Breast epithelium (tissue), 4 donors: ENCODE measurements around the gene IFT80. TPM values are rescaled to one million over a fixed set of nuclear protein-coding genes. Genes with fewer than 3 reads are reported as not detected.

Experiments
- DNase-seq, 2 donors: peaks; one replicate each; pipeline ENCODE4 v3.0.0-alpha.2; 2019; ENCODE audit warnings: low spot score in 2 of 2
- H3K27ac ChIP-seq, 2 donors: fragments of 200-600 bp; sonication (generic) in 1 of 2; one replicate each; pipeline ENCODE4 v1.5.1; 2016 to 2019; ENCODE audit warnings: mild to moderate bottlenecking in 1 of 2
- H3K27me3 ChIP-seq, 2 donors: fragments of 200-600 bp; sonication (generic) in 1 of 2; one replicate each; pipeline versions ENCODE4 v1.5.1 to v1.6.0; 2017 to 2019; ENCODE audit warnings: control low read depth in 1 of 2, mild to moderate bottlenecking in 1 of 2
- H3K36me3 ChIP-seq: fragments of 200-600 bp; one replicate; pipeline ENCODE4 v1.5.1; 2019
- H3K4me1 ChIP-seq, 2 donors: fragments of 200-600 bp; sonication (generic); one replicate each; pipeline ENCODE4 v1.5.1; 2016 to 2019; ENCODE audit warnings: control low read depth in 1 of 2
- H3K4me3 ChIP-seq, 3 donors: fragments of 200-600 bp; sonication (generic); 1 replicate in 2 of 3; 2 replicates in 1 of 3; pipeline ENCODE4 v1.5.1; 2016 to 2019; ENCODE audit warnings: mild to moderate bottlenecking in 3 of 3, moderate library complexity in 2 of 3
- H3K9me3 ChIP-seq, 2 donors: fragments of 200-600 bp; sonication (generic) in 1 of 2; one replicate each; pipeline ENCODE4 v1.5.1; 2016 to 2019; ENCODE audit warnings: control low read depth in 1 of 2
- CTCF ChIP-seq, 3 donors: fragments of 450-650 bp; IDR thresholded peaks; one replicate each; pipeline ENCODE4 v1.5.1; 2016 to 2017; ENCODE audit warnings: antibody characterized with exemption in 3 of 3, mild to moderate bottlenecking in 3 of 3, moderate library complexity in 3 of 3
- POLR2A ChIP-seq: fragments of 450-650 bp; IDR thresholded peaks from one replicate; pipeline ENCODE4 v1.6.1; 2016; ENCODE audit warnings: antibody characterized with exemption, mild to moderate bottlenecking, moderate library complexity
- POLR2AphosphoS5 ChIP-seq, 3 donors: sonication (generic); formaldehyde crosslinking; IDR thresholded peaks; one replicate each; pipeline ENCODE4 v1.6.1; 2017; ENCODE audit warnings: antibody characterized with exemption in 3 of 3
- intact Hi-C: fragments of 100-400 bp; cut with DNase I; formaldehyde crosslinking; loops from one replicate; pipeline ENCODE4 v1.15.1; 2023; ENCODE audit warnings: low total_unique reads
- total RNA-seq, 3 donors: library from RNA; depleted of rRNA; stranded (reverse); fragments of >200 nt; gene quantifications; one replicate each; pipeline ENCODE4 v1.1.0, GENCODE V29; 2016

The IFT80 gene
- total RNA-seq, 3 donors from 2014 or later, result 18.4 to 41.0 (median 29.2) TPM

GRCh38 chr3:160286231-160286630 is 112.8 kb downstream of the IFT80 start:
- TF ChIP-seq CTCF (IDR thresholded peaks at IDR 0.05) (no peak), POLR2A (no peak), POLR2AphosphoS5 (IDR thresholded peaks at IDR 0.05) (no peak)
- Histone ChIP-seq H3K36me3 (no peaks in the 10 kb centered on the region), H3K9me3 (no peaks in the 10 kb centered on the region), H3K27ac (no peak overlapping the region), H3K4me3 (no peak overlapping the region), H3K27me3 (no peaks in the 10 kb centered on the region), H3K4me1 (no peaks in the 10 kb centered on the region)
- no peak for DNase-seq
- intact Hi-C loops, result loop anchor here (2.0 kb wide), 1 partner anchor 59 kb away; no protein-coding TSS in a partner anchor

- TF ChIP-seq POLR2A, result no peak
- TF ChIP-seq CTCF (IDR thresholded peaks at IDR 0.05), result no peak
- TF ChIP-seq POLR2AphosphoS5 (IDR thresholded peaks at IDR 0.05), result no peak
- DNase-seq, result no peak
- H3K36me3 ChIP-seq, result no peaks in the 10 kb centered on the region
- no peak overlapping the region for H3K27ac ChIP-seq
- no peaks in the 10 kb centered on the region for H3K27me3 ChIP-seq
- no peak overlapping the region for H3K4me3 ChIP-seq
- no peaks in the 10 kb centered on the region for H3K9me3 ChIP-seq
- no peaks in the 10 kb centered on the region for H3K4me1 ChIP-seq
- intact Hi-C loops, result no loop called here
These were observed 118.2 kb downstream of the IFT80 start for GRCh38 chr3:160280836-160281235.

- no peak for DNase-seq
- Histone ChIP-seq H3K36me3 (no peaks in the 10 kb centered on the region), H3K4me3 (no peak overlapping the region), H3K9me3 (no peaks in the 10 kb centered on the region), H3K27me3 (no peaks in the 10 kb centered on the region), H3K4me1 (no peaks in the 10 kb centered on the region), H3K27ac (no peak overlapping the region)
- intact Hi-C loops, result no loop called here
- TF ChIP-seq POLR2A (no peak), POLR2AphosphoS5 (IDR thresholded peaks at IDR 0.05) (no peak), CTCF (IDR thresholded peaks at IDR 0.05) (no peak)
These were observed 119.4 kb downstream of the IFT80 start for GRCh38 chr3:160279657-160280056.

- Histone ChIP-seq H3K36me3 (no peaks in the 10 kb centered on the region), H3K4me3 (no peak overlapping the region), H3K27ac (no peak overlapping the region), H3K27me3 (no peaks in the 10 kb centered on the region), H3K4me1 (no peaks in the 10 kb centered on the region), H3K9me3 (no peaks in the 10 kb centered on the region)
- DNase-seq, result no peak
- intact Hi-C loops, result no loop called here
- TF ChIP-seq CTCF (IDR thresholded peaks at IDR 0.05) (no peak), POLR2AphosphoS5 (IDR thresholded peaks at IDR 0.05) (no peak), POLR2A (no peak)
These were observed 120.8 kb downstream of the IFT80 start for GRCh38 chr3:160278210-160278609.

- TF ChIP-seq POLR2AphosphoS5 (IDR thresholded peaks at IDR 0.05), result no peak
- no peak for DNase-seq
- Histone ChIP-seq H3K27ac (no peak overlapping the region), H3K4me1 (no peaks in the 10 kb centered on the region), H3K4me3 (no peak overlapping the region), H3K9me3 (no peaks in the 10 kb centered on the region), H3K27me3 (no peaks in the 10 kb centered on the region), H3K36me3 (no peaks in the 10 kb centered on the region)
- intact Hi-C loops, result no loop called here
These were observed 133.9 kb downstream of the IFT80 start for GRCh38 chr3:160265088-160265487.
